Measurements from ENCODE around the gene PTPRU.
"Not testable (repeated sequence)": the region's sequence is repeated elsewhere in the genome, so short reads cannot be mapped to it uniquely, and the experiment has no call there.

The PTPRU gene

GRCh38 chr1:29290414-29290985 is 54.2 kb downstream of the PTPRU start:
- no peak for DNase-seq
- no peak for ATAC-seq

DNA sequence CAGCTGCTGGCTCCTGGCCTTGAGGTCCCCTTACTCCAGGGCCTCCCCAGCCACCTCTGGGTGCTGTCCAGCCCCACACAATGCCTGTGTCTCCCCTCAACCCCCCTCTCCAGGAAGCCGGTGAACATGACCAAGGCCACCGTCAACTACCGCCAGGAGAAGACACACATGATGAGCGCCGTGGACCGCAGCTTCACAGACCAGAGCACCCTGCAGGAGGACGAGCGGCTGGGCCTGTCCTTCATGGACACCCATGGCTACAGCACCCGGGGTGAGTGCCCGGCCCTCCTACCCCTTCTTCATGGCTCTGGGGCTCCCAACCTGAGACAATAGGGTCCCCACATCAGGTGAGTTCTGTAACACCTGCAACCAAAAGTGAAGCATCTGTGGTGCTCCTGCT is 55.4 kb downstream of the PTPRU start:
- DNase-seq = no peak
- no peak for ATAC-seq

DNA sequence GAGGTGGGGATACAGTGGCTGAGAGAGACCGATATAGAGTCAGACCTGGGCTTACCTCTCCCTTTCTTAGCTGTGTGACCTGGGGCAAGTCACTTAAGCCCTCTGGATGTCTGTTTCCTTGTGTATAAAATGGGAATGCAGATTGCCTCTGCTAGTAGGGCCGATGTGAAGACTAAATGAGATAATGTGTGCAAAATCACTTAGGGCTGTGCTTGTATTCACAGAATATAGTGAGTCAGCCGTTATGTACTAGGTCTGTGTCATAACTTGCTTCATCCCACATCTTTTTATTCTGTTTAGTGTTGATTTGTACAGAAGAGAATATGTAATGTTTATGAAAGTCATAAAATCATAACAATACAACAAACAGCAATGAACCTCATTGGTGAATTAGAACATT is 56.0 kb downstream of the PTPRU start:
- DNase-seq (no peak), ATAC-seq (no peak)

- DNase-seq (no peak), ATAC-seq (no peak)
These were observed 61.1 kb downstream of the PTPRU start for GRCh38 chr1:29297450-29297849.

GRCh38 chr1:29298246-29298645 is 61.9 kb downstream of the PTPRU start:
- ATAC-seq (no peak), DNase-seq (no peak)

DNA sequence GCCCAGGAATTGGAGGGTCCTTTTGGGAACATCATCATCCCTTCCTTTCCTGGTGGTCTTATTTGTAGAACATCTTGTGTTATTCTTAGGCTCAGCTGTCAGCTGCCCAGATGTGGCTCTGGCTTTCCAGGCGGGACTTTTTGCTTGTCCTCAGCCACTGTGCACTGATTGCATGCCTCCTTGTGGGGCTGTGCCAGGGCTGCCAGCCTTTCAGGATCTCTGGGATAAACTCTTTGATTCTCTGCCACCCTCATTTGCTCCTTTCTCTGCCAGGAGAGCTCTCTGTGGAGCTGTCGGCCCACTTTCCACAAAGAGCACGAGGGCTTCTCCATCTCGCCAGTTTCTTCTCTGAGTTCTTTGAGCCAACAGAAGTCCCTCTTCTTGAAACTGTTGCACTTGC is 63.1 kb downstream of the PTPRU start:
- ATAC-seq (no peak), DNase-seq (no peak)

DNA sequence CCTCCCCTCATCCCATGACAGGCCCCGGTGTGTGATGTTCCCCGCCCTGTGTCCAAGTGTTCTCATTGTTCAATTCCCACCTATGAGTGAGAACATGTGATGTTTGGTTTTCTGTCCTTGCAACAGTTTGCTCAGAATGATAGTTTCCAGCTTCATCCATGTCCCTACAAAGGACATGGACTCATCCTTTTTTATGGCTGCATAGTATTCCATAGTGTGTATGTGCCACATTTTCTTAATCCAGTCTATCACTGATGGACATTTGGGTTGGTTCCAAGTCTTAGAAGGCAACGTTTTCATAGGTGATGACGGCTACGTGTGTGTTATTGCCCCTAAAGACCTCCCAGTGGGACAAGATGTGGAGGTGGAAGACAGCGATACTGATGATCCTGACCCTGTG is 65.4 kb downstream of the PTPRU start:
- not testable (repeated sequence) for DNase-seq, ATAC-seq

- no peak for DNase-seq
- no peak for ATAC-seq
These were observed 67.1 kb downstream of the PTPRU start for GRCh38 chr1:29303201-29304024.

DNA sequence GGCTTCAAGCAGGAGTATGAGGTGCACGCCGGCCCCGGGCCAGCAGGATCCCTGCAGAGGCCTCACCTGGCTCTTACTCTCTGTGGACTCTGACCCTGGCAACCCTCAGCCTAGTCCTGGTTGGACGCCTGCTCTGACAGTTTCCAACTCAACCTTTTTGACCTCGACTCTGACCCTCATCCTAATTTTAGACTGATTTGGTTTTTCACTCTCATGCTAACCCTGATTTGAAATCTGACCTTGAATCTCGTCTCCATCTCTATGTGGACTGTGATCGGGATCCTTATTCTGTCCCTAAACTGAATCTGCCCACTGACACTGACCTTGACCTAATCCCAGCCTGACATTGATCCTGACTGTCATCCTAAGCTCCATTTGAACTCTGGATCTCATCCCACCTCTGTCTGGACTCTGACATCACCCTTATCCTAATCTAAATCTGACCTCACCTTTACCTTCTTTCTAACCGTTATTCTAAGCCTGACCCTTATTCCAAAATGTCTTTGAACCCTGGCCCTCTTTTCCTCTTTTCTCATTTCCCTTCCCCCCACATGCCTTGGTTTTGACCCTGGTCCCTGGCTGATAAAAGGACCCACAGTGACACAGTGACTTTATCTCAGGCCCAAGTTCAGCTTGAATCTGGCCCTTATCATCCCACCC is 67.8 kb downstream of the PTPRU start:
- DNase-seq (no peak), ATAC-seq (no peak)

- no peak for ATAC-seq
- DNase-seq = no peak
These were observed 69.6 kb downstream of the PTPRU start for GRCh38 chr1:29305943-29306342.

- ATAC-seq (no peak), DNase-seq (no peak)
These were observed 70.3 kb downstream of the PTPRU start for GRCh38 chr1:29306471-29307140.

DNA sequence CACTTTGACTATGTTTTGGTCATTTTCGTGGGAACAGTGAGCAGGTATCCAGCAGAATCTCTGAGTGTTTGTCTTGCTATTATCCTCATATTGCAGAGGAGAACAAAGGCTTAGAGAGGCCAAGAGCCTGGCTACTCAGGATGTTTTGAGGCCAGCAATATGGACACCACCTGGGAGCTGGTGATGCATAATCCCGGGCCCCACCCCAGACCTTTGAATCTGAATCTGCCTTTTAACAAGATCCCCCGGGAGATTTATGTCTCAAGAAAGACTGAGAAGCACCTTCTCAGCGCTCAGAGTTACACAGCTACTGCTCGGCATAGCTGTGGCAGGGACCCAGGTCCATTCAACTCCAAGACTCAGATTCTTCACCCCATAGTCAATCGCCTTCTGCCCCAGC is 72.8 kb downstream of the PTPRU start:
- DNase-seq (no peak), ATAC-seq (no peak)

- DNase-seq = no peak
- no peak for ATAC-seq
These were observed 73.3 kb downstream of the PTPRU start for GRCh38 chr1:29309621-29310020.

DNA sequence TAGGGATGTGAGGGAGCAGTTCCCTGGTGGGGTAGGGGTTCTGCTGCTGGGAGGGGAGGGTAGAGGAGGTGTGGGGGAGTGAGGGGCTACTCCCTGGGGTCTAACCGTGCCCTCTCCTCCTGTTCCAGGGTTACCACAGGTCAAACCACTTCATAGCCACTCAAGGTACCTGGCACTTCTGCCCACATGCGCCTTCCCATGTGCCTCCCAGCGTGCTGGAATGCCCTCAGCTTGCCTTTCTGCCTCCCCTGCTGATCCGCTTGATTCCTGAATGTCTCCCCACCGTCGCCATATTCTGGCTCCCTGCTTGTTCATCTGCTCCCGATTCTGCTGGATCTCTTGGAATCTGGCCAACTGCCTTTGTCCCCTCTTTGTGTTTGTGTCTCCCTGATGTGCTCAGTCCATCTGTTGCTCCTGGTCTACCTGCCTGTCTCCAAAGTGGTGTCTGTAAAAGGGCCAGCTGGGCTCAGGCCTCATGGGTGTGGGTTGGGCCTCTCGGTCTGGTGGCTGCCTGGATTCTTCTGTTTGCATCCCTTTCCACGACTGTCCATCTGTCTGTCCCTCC is 74.4 kb downstream of the PTPRU start:
- ATAC-seq = no peak
- DNase-seq = no peak

- ATAC-seq (no peak), DNase-seq (no peak)
These were observed 75.2 kb downstream of the PTPRU start for GRCh38 chr1:29311352-29312030.

- ATAC-seq (no peak), DNase-seq (no peak)
These were observed 76.4 kb downstream of the PTPRU start for GRCh38 chr1:29312469-29313461.

- ATAC-seq, DNase-seq: not testable (repeated sequence)
These were observed 78.4 kb downstream of the PTPRU start for GRCh38 chr1:29314685-29315084.

DNA sequence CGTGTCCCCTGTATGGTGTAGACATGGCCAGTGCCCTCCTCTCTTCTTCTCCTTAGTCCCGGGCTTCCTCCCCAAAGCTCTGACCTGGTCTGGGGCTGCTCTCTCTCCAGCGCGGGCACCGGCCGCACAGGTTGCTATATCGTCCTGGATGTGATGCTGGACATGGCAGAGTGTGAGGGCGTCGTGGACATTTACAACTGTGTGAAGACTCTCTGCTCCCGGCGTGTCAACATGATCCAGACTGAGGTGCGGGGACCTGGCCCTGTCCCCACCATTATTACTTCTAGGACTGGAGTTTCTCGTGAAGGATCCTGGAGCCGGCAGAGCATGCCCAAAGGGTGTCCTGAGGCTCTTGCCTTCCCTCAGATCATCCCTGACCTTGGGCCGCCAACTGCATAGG is 78.9 kb downstream of the PTPRU start:
- DNase-seq = no peak
- no peak for ATAC-seq

GRCh38 chr1:29315876-29316275 is 79.6 kb downstream of the PTPRU start:
- ATAC-seq = no peak

GRCh38 chr1:29317063-29317915 is 81.0 kb downstream of the PTPRU start:
- no peak for ATAC-seq
- DNase-seq = no peak

More at GRCh38 chr1:29315876-29316275, 79.6 kb downstream of the PTPRU start:
- DNase-seq = no peak
